A673 (cell line): ENCODE data around the gene STXBP5. TPM values are rescaled to one million over a fixed set of nuclear protein-coding genes. Genes with fewer than 3 reads are reported as not detected.

ENCODE experiments used
- BruUV-seq: library from RNA; stranded (reverse); fragments of 400-500 nt; replicated peaks from 2 replicates; lab custom pipeline; 2021; lab: Mats Ljungman, UMichigan
- CTCF ChIA-PET: fragments of 300-600 bp; sonication (Branson Sonifier 250); formaldehyde crosslinking; loops from one replicate; lab custom pipeline; 2022; ENCODE audit warnings: antibody characterized with exemption; lab: Charles Lee
- POLR2A ChIA-PET: fragments of 300-600 bp; sonication (Branson Sonifier 250); formaldehyde crosslinking; loops from one replicate; lab custom pipeline; 2022; ENCODE audit warnings: antibody characterized with exemption; ENCODE audit not compliant: low non-redundant PET; lab: Charles Lee
- DNase-seq: peaks from one replicate; pipeline ENCODE4 v3.0.0-alpha.2; 2015; ENCODE audit warnings: low spot score
- H3K27ac ChIP-seq: fragments of 200-600 bp; sonication (generic); 2 replicates; pipeline ENCODE4 v1.5.1; 2016; ENCODE audit warnings: mixed run types, low read depth, mild to moderate bottlenecking, mixed read lengths, antibody characterized with exemption, low read length; ENCODE audit not compliant: poor library complexity, severe bottlenecking
- H3K27me3 ChIP-seq: fragments of 200-600 bp; sonication (generic); replicated peaks from 2 replicates; pipeline ENCODE4 v1.6.1; 2017; ENCODE audit warnings: mixed run types, low read depth, mild to moderate bottlenecking, mixed read lengths, antibody characterized with exemption, low read length; ENCODE audit not compliant: insufficient read depth, poor library complexity
- H3K36me3 ChIP-seq: fragments of 200-600 bp; sonication (generic); 2 replicates; pipeline ENCODE4 v1.6.1; 2016; ENCODE audit warnings: mixed run types, mild to moderate bottlenecking, mixed read lengths, antibody characterized with exemption, low read length; ENCODE audit not compliant: insufficient read depth, poor library complexity, severe bottlenecking
- H3K4me1 ChIP-seq: fragments of 200-600 bp; sonication (generic); 2 replicates; pipeline ENCODE4 v1.6.1; 2017; ENCODE audit warnings: mixed run types, mild to moderate bottlenecking, mixed read lengths, antibody characterized with exemption, low read length; ENCODE audit not compliant: insufficient read depth, poor library complexity, severe bottlenecking
- H3K4me3 ChIP-seq: fragments of 200-600 bp; sonication (generic); 2 replicates; pipeline ENCODE4 v1.5.1; 2016; ENCODE audit warnings: low read depth, mixed run types, mild to moderate bottlenecking, mixed read lengths, low read length; ENCODE audit not compliant: poor library complexity, severe bottlenecking
- H3K9me3 ChIP-seq: fragments of 200-600 bp; sonication (generic); 2 replicates; pipeline ENCODE4 v1.6.1; 2016; ENCODE audit warnings: mixed run types, low read depth, mild to moderate bottlenecking, mixed read lengths, antibody characterized with exemption, low read length; ENCODE audit not compliant: poor library complexity, severe bottlenecking
- EZH2 ChIP-seq: fragments of 200-600 bp; sonication (generic); IDR thresholded peaks from 2 replicates; pipeline ENCODE4 v1.6.1; 2017; ENCODE audit warnings: borderline replicate concordance, low read depth, mild to moderate bottlenecking, mixed read lengths, antibody characterized with exemption, low read length; ENCODE audit not compliant: poor library complexity, severe bottlenecking
- intact Hi-C: fragments of 100-400 bp; cut with micrococcal nuclease; formaldehyde crosslinking; loops from one replicate; pipeline ENCODE4 v1.10.0; 2022; ENCODE audit not compliant: unreplicated experiment
- total RNA-seq: library from RNA; stranded (reverse); gene quantifications from 2 replicates; pipeline ENCODE4 v1.2.3, GENCODE V29; 2021
- TF ChIP-seq, protein P1 (sequence below): fragments of 300-800, 200-600 bp; sonication (generic); conservative IDR thresholded peaks from 2 replicates; pipeline ENCODE4 v1.5.1; 2017; ENCODE audit warnings: low read depth, mild to moderate bottlenecking, antibody characterized with exemption, low read length, moderate library complexity, mixed read lengths

STXBP5 gene
- total RNA-seq, 1 experiment from 2014 or later = 14.5 TPM

DNA sequence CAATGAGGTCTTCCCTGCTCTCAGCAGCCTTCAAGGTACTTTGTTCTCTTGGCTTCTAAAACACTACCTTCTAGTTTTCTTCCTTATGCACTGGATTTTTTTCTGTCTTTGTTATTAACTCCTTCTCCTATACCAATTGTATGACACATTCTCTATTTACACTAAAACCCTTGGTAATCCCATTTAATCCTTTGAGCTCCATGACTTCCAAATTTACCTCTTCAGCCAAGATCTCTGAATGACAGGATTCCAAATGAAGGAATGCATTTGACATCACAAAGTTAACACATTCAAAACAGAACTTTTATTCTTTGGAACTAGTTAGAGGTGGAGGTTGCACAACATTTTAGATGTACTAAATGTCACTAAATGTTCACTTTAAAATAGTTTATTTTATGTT lies 217.7 kb downstream of the STXBP5 start:
- no TSS peak for BruUV-seq
- TF ChIP-seq EZH2 = no peak
- TF ChIP-seq, protein P1, sequence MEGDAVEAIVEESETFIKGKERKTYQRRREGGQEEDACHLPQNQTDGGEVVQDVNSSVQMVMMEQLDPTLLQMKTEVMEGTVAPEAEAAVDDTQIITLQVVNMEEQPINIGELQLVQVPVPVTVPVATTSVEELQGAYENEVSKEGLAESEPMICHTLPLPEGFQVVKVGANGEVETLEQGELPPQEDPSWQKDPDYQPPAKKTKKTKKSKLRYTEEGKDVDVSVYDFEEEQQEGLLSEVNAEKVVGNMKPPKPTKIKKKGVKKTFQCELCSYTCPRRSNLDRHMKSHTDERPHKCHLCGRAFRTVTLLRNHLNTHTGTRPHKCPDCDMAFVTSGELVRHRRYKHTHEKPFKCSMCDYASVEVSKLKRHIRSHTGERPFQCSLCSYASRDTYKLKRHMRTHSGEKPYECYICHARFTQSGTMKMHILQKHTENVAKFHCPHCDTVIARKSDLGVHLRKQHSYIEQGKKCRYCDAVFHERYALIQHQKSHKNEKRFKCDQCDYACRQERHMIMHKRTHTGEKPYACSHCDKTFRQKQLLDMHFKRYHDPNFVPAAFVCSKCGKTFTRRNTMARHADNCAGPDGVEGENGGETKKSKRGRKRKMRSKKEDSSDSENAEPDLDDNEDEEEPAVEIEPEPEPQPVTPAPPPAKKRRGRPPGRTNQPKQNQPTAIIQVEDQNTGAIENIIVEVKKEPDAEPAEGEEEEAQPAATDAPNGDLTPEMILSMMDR = no peak
- peak; percentile 18 for DNase-seq
- no peak overlapping the region for H3K27ac ChIP-seq
- no peaks in the 10 kb centered on the region for H3K4me1 ChIP-seq
- no peaks in the 10 kb centered on the region for H3K27me3 ChIP-seq
- ChIA-PET POLR2A (no interaction called here), CTCF (interaction anchor here (0.6 kb wide), 1 partner anchor 24 kb away, joined by 6 read pairs; no protein-coding TSS in a partner anchor)
- no peaks in the 10 kb centered on the region for H3K36me3 ChIP-seq
- no peak overlapping the region for H3K4me3 ChIP-seq
- intact Hi-C loops = no loop called here
- no peaks in the 10 kb centered on the region for H3K9me3 ChIP-seq

DNA sequence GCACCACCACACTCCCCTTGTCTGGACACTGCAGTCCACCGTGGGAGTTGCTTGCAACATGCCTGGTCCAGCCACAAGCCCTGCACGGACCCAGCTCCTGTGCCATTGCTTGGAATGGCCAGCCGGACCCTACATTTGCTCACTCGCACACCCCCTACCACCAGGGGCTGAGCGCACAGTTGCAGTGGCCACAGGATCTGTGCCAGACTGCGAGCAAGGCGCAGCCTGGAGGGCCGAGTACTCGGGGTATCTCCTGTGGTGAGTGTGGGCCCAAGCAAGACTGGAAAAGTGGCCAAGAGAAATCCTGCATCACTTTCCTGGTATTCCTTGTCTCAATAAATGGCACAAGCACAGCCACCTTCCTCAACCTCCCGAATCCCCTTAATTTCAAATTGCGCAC lies 218.9 kb downstream of the STXBP5 start:
- H3K27me3 ChIP-seq = no peaks in the 10 kb centered on the region
- no peaks in the 10 kb centered on the region for H3K9me3 ChIP-seq
- no peak for TF ChIP-seq EZH2
- TF ChIP-seq, protein P1 = no peak
- ChIA-PET POLR2A (no interaction called here), CTCF (interaction anchor here (1.1 kb wide), 1 partner anchor 15 kb away, joined by 4 read pairs; no protein-coding TSS in a partner anchor)
- intact Hi-C loops = no loop called here
- no peaks in the 10 kb centered on the region for H3K4me1 ChIP-seq
- DNase-seq = no peak
- no peaks in the 10 kb centered on the region for H3K36me3 ChIP-seq
- BruUV-seq = no TSS peak
- no peak overlapping the region for H3K4me3 ChIP-seq
- no peak overlapping the region for H3K27ac ChIP-seq

DNA sequence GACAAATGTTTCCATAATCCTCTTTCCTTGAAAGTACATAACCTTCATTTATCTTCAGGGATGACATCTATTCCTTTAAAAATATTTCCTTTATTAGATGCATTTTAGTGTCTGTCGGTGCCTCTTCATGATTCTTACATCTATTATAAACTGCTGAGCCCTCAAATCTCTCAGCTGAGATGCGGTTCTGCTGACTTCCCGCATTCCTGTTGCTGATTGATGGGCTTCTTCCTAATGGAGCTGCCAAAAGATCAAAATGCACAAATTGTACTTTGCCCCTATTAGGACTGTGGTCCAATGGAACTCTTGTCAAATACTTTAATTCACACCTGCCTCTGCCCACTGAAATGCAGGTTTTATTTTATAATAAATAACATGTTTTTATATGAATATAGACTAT lies 225.6 kb downstream of the STXBP5 start:
- CTCF ChIA-PET = no interaction called here
- intact Hi-C loops = no loop called here
- POLR2A ChIA-PET = no interaction called here
- H3K27ac ChIP-seq = no peak overlapping the region
- TF ChIP-seq, protein P1 = no peak
- TF ChIP-seq EZH2 = no peak
- no peaks in the 10 kb centered on the region for H3K27me3 ChIP-seq
- DNase-seq = no peak
- H3K9me3 ChIP-seq = no peaks in the 10 kb centered on the region
- H3K36me3 ChIP-seq = no peaks in the 10 kb centered on the region
- BruUV-seq = no TSS peak
- H3K4me1 ChIP-seq = no peaks in the 10 kb centered on the region
- no peak overlapping the region for H3K4me3 ChIP-seq
